GM18499 (cell line): ENCODE data around the gene LSS.
"Not testable (repeated sequence)": the region's sequence is repeated elsewhere in the genome, so short reads cannot be mapped to it uniquely, and the experiment has no call there.

Experiments
- ATAC-seq: cut with Tn5 transposase; IDR thresholded peaks from one replicate; pipeline ENCODE4 v1.9.1; 2021; ENCODE audit warnings: moderate number of reproducible peaks; ENCODE audit not compliant: insufficient read depth, unreplicated experiment

The LSS gene

GRCh38 chr21:46176443-46177129 lies 52.0 kb downstream of the LSS start:
- ATAC-seq = not testable (repeated sequence)

GRCh38 chr21:46173573-46173972 lies 55.0 kb downstream of the LSS start:
- ATAC-seq = no peak

GRCh38 chr21:46172863-46173528 lies 55.6 kb downstream of the LSS start:
- no peak for ATAC-seq

- no peak for ATAC-seq
These were observed 56.3 kb downstream of the LSS start for GRCh38 chr21:46171996-46172862.

GRCh38 chr21:46171585-46171984 lies 57.0 kb downstream of the LSS start:
- no peak for ATAC-seq

- not testable (repeated sequence) for ATAC-seq
These were observed 58.0 kb downstream of the LSS start for GRCh38 chr21:46170436-46171193.

GRCh38 chr21:46168659-46169386 lies 59.8 kb downstream of the LSS start:
- ATAC-seq = no peak

GRCh38 chr21:46168238-46168637 lies 60.3 kb downstream of the LSS start:
- ATAC-seq = no peak

GRCh38 chr21:46165098-46165497 lies 63.5 kb downstream of the LSS start:
- ATAC-seq = no peak

- ATAC-seq = no peak
These were observed 65.2 kb downstream of the LSS start for GRCh38 chr21:46163380-46163779.

- no peak for ATAC-seq
These were observed 66.7 kb downstream of the LSS start for GRCh38 chr21:46161633-46162592.

- no peak for ATAC-seq
These were observed 67.5 kb downstream of the LSS start for GRCh38 chr21:46160907-46161632.

GRCh38 chr21:46160657-46160906 lies 68.0 kb downstream of the LSS start:
- ATAC-seq = no peak

- ATAC-seq = no peak
These were observed 68.5 kb downstream of the LSS start for GRCh38 chr21:46159841-46160656.

- ATAC-seq = no peak
These were observed 69.2 kb downstream of the LSS start for GRCh38 chr21:46159390-46159789.

- no peak for ATAC-seq
These were observed 69.8 kb downstream of the LSS start for GRCh38 chr21:46158666-46159300.

- ATAC-seq = no peak
These were observed 70.6 kb downstream of the LSS start for GRCh38 chr21:46157987-46158451.
